Measurements from ENCODE around the gene ALPK1.

- no peak for TF ChIP-seq CTCF (IDR thresholded peaks at IDR 0.05)
- no peak for TF ChIP-seq POLR2A (IDR thresholded peaks at IDR 0.05)
- TF ChIP-seq EP300 (IDR thresholded peaks at IDR 0.05) = no peak
- TF ChIP-seq POLR2AphosphoS5 (IDR thresholded peaks at IDR 0.05) = no peak
Observed at GRCh38 chr4:112340023-112340422, 42.9 kb downstream of the ALPK1 start.

All from sigmoid colon (tissue), 4 donors.